AG10803 (cell line): ENCODE measurements around the gene SMIM24.

ENCODE experiments used
- DNase-seq: peaks from one replicate; pipeline ENCODE4 v3.0.0; 2010; ENCODE audit warnings: low read depth
- H3K4me3 ChIP-seq: 2 replicates; pipeline ENCODE4 v1.5.1; 2011; ENCODE audit warnings: mild to moderate bottlenecking, low read length, control low read depth
- TF ChIP-seq, protein P1 (sequence below): conservative IDR thresholded peaks from 2 replicates; pipeline ENCODE4 v1.5.1; 2011; ENCODE audit warnings: mild to moderate bottlenecking, low read length, control low read depth, inconsistent platforms

Gene SMIM24

GRCh38 chr19:3518659-3519058 is 38.3 kb upstream of the SMIM24 start:
- TF ChIP-seq, protein P1, sequence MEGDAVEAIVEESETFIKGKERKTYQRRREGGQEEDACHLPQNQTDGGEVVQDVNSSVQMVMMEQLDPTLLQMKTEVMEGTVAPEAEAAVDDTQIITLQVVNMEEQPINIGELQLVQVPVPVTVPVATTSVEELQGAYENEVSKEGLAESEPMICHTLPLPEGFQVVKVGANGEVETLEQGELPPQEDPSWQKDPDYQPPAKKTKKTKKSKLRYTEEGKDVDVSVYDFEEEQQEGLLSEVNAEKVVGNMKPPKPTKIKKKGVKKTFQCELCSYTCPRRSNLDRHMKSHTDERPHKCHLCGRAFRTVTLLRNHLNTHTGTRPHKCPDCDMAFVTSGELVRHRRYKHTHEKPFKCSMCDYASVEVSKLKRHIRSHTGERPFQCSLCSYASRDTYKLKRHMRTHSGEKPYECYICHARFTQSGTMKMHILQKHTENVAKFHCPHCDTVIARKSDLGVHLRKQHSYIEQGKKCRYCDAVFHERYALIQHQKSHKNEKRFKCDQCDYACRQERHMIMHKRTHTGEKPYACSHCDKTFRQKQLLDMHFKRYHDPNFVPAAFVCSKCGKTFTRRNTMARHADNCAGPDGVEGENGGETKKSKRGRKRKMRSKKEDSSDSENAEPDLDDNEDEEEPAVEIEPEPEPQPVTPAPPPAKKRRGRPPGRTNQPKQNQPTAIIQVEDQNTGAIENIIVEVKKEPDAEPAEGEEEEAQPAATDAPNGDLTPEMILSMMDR, result no peak
- no peak for DNase-seq
- H3K4me3 ChIP-seq, result no peak overlapping the region

- no peak overlapping the region for H3K4me3 ChIP-seq
Observed at GRCh38 chr19:3518255-3518654, 37.9 kb upstream of the SMIM24 start.

DNA sequence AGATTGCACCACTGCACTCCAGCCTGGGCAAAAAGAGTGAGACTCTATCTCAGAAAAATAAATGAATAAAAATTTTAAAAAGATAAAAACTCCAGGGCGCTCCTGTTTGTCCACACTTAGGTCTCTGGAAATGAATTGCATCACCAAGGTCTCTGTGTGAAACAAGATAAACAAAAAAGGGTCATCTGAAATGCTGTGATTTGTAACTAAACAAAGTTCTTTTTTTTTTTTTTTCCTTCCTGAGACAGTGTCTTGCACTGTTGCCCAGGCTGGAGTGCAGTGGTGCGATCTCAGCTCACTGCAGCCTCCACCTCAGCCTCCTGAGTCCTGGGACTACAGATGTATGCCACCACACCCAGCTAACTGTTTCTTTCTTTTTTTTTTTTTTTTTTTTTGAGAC is 37.3 kb upstream of the SMIM24 start:
- no peak overlapping the region for H3K4me3 ChIP-seq
- TF ChIP-seq, protein P1, result no peak
- DNase-seq, result no peak

More at GRCh38 chr19:3518255-3518654, 37.9 kb upstream of the SMIM24 start:
- no peak for DNase-seq
- TF ChIP-seq, protein P1, result no peak

DNA sequence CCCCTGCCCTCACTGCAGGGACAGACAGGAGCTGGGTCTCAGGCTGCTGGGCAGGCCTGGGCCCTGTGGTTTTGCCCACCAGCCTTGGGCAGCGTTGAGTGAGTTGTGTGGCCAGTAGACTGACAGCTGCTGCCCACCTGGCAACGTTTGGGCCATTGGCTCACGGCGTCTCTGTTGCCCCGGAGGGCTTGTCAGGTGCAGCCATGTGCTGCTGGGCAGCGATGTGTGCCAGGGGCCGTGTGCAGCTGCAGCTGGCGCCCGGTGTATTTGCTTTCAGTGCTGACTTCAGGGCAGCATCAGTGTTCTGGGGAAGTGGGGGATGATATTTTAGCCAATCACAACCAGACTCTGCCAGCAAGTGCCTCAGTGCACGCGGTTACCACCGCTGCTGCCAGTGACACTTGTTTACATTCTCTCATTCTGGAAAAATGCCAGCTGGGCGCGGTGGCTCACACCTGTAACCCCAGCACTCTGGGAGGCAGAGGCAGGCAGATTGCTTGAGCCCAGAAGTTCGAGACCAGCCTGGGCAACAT is 36.4 kb upstream of the SMIM24 start:
- no peak overlapping the region for H3K4me3 ChIP-seq
- TF ChIP-seq, protein P1, result no peak
- no peak for DNase-seq

GRCh38 chr19:3515891-3516422 is 35.6 kb upstream of the SMIM24 start:
- DNase-seq, result peak; percentile 76
- H3K4me3 ChIP-seq, result no peak overlapping the region
- TF ChIP-seq, protein P1, result no peak

DNA sequence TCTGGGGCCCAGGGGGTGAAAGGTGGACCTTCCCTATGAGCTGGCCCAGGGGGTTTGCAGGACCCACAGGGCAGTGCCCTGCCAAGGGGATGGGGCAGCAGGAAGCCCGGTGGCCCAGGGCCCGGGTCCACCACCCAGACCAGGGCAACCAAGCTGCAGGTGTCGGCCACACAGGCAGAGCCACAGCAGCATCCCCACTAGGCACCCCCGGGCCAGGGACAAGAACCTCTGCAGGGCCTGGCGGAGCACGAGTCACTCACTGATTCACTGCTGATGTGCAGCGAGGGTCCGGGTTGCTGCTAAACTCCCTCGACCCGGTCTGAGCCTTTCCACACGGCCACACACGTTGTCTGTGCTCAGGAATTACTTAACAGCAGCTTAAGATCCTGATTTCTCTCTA is 34.6 kb upstream of the SMIM24 start:
- TF ChIP-seq, protein P1, result no peak
- H3K4me3 ChIP-seq, result no peak overlapping the region
- no peak for DNase-seq
